Measurements from ENCODE around the gene CD86.
"Not testable (repeated sequence)": the region's sequence is repeated elsewhere in the genome, so short reads cannot be mapped to it uniquely, and the experiment has no call there.

CD86 gene

GRCh38 chr3:122146466-122146865 is 91.3 kb downstream of the CD86 start:
- in situ Hi-C loops (cut with HindIII; ENCODE audit: low sequenced_read_pairs) = no loop called here

- in situ Hi-C loops (cut with HindIII; ENCODE audit: low sequenced_read_pairs) = no loop called here
These were observed 93.9 kb downstream of the CD86 start for GRCh38 chr3:122148941-122149627.

GRCh38 chr3:122151480-122151879 is 96.3 kb downstream of the CD86 start:
- in situ Hi-C loops (cut with HindIII; ENCODE audit: low sequenced_read_pairs) = no loop called here

GRCh38 chr3:122164983-122165382 is 109.8 kb downstream of the CD86 start:
- in situ Hi-C loops (cut with HindIII; ENCODE audit: low sequenced_read_pairs) = not testable (repeated sequence)

- in situ Hi-C loops (cut with HindIII; ENCODE audit: low sequenced_read_pairs) = no loop called here
These were observed 112.5 kb downstream of the CD86 start for GRCh38 chr3:122167630-122168029.

GRCh38 chr3:122168044-122168443 is 112.9 kb downstream of the CD86 start:
- in situ Hi-C loops (cut with HindIII; ENCODE audit: low sequenced_read_pairs) = no loop called here

GRCh38 chr3:122169911-122170310 is 114.7 kb downstream of the CD86 start:
- in situ Hi-C loops (cut with HindIII; ENCODE audit: low sequenced_read_pairs) = no loop called here

All from endothelial cell of hepatic sinusoid (primary cell).